Activated B cell treated with CpG ODN at 0.5 μM for 24 hours (primary cell): ENCODE measurements around the gene RABL2A. TPM values are rescaled to one million over a fixed set of nuclear protein-coding genes. Genes with fewer than 3 reads are reported as not detected.
"Not testable (repeated sequence)": the region's sequence is repeated elsewhere in the genome, so short reads cannot be mapped to it uniquely, and the experiment has no call there.

Experiments used
- ATAC-seq: fragments of 200-7000 bp; cut with Tn5 transposase; one replicate; pipeline ENCODE4 v1.10.0; 2021; ENCODE audit warnings: low read depth, mild to moderate bottlenecking, moderate library complexity
- CTCF ChIA-PET: fragments of 350-600 bp; sonication (Branson Sonifier 250); formaldehyde crosslinking; loops from one replicate; lab custom pipeline; 2021; ENCODE audit warnings: antibody characterized with exemption; lab: Charles Lee
- POLR2A ChIA-PET: fragments of 350-600 bp; sonication (Branson Sonifier 250); formaldehyde crosslinking; loops from one replicate; lab custom pipeline; 2021; ENCODE audit warnings: antibody characterized with exemption; lab: Charles Lee
- DNase-seq: peaks from one replicate; pipeline ENCODE4 v3.0.0; 2022
- H3K27ac Mint-ChIP-seq: one replicate; pipeline ENCODE4 v1.8.0; 2020; ENCODE audit warnings: mixed read lengths
- H3K27me3 Mint-ChIP-seq: one replicate; pipeline ENCODE4 v1.8.0; 2021; ENCODE audit warnings: mixed read lengths
- H3K36me3 Mint-ChIP-seq: one replicate; pipeline ENCODE4 v1.8.0; 2021; ENCODE audit warnings: low read depth, mixed read lengths
- H3K4me1 Mint-ChIP-seq: one replicate; pipeline ENCODE4 v1.8.0; 2021; ENCODE audit warnings: mixed read lengths
- H3K4me3 Mint-ChIP-seq: one replicate; pipeline ENCODE4 v1.8.0; 2020; ENCODE audit warnings: mild to moderate bottlenecking, mixed read lengths
- H3K9me3 Mint-ChIP-seq: one replicate; pipeline ENCODE4 v1.8.0; 2020; ENCODE audit warnings: mixed read lengths
- intact Hi-C: fragments of 100-400 bp; cut with micrococcal nuclease; formaldehyde crosslinking; loops from one replicate; pipeline ENCODE4 v1.15.1; 2024
- total RNA-seq: library from RNA; stranded (reverse); gene quantifications from 2 replicates; pipeline ENCODE4 v1.2.3, GENCODE V29; 2022
- TF ChIP-seq, protein P1 (sequence below): fragments of 200-600 bp; IDR thresholded peaks from one replicate; pipeline ENCODE4 v1.8.0; 2022; ENCODE audit warnings: antibody characterized with exemption, mild to moderate bottlenecking

RABL2A gene
- total RNA-seq, 1 donor from 2014 or later: 47.1 TPM

DNA sequence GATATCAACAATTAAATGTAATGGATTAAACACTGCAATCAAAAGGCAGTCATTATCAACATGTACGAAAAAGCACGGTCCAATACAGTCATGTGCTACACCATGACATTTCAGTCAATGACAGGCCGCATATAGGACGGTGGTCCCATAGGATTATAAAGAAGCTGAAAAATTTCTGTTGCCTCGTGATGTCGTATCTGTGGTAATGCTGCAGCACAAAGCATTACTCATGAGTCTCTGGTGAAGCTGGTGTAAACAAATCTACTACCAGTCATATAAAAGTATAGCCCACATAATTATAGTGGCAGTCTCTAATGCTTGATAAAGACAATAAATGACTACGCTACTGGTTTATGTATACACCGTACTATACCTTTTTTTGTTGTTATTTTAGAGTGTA is 58.4 kb downstream of the RABL2A start:
- Mint-ChIP-seq H3K27ac (no peak overlapping the region), H3K36me3 (no peaks in the 10 kb centered on the region), H3K4me3 (no peak overlapping the region), H3K4me1 (peaks cover 4% of the 10 kb centered on the region), H3K9me3 (no peaks in the 10 kb centered on the region), H3K27me3 (no peaks in the 10 kb centered on the region)
- TF ChIP-seq, protein P1, sequence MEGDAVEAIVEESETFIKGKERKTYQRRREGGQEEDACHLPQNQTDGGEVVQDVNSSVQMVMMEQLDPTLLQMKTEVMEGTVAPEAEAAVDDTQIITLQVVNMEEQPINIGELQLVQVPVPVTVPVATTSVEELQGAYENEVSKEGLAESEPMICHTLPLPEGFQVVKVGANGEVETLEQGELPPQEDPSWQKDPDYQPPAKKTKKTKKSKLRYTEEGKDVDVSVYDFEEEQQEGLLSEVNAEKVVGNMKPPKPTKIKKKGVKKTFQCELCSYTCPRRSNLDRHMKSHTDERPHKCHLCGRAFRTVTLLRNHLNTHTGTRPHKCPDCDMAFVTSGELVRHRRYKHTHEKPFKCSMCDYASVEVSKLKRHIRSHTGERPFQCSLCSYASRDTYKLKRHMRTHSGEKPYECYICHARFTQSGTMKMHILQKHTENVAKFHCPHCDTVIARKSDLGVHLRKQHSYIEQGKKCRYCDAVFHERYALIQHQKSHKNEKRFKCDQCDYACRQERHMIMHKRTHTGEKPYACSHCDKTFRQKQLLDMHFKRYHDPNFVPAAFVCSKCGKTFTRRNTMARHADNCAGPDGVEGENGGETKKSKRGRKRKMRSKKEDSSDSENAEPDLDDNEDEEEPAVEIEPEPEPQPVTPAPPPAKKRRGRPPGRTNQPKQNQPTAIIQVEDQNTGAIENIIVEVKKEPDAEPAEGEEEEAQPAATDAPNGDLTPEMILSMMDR: no peak
- ATAC-seq (no peak), DNase-seq (no peak)
- CTCF ChIA-PET: no interaction called here
- POLR2A ChIA-PET: no interaction called here
- intact Hi-C loops: no loop called here

DNA sequence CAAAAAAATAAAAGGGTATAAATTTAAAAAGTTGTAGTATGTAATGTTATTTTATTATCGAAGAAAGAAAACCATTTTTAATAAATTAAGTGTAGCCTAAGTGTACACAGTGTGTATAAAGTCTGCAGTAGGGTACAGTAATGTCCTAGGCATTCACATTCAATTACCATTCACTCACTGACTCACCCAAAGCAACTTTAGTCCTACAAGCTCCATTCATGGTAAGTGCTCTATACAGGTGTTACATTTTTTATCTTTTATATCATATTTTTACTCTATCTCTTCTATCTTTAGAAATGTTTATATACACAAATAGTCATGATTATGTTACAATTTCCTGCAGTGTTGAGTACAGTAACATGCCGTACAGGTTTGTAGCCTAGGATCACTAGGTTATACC is 59.5 kb downstream of the RABL2A start:
- no peak overlapping the region for H3K27ac Mint-ChIP-seq
- ChIA-PET CTCF (no interaction called here), POLR2A (no interaction called here)
- no peak overlapping the region for H3K4me3 Mint-ChIP-seq
- intact Hi-C loops: no loop called here
- DNase-seq: no peak
- peaks cover 2% of the 10 kb centered on the region for H3K9me3 Mint-ChIP-seq
- no peak for ATAC-seq
- no peaks in the 10 kb centered on the region for H3K36me3 Mint-ChIP-seq
- H3K27me3 Mint-ChIP-seq: no peaks in the 10 kb centered on the region
- TF ChIP-seq, protein P1: no peak
- peaks cover 12% of the 10 kb centered on the region for H3K4me1 Mint-ChIP-seq

DNA sequence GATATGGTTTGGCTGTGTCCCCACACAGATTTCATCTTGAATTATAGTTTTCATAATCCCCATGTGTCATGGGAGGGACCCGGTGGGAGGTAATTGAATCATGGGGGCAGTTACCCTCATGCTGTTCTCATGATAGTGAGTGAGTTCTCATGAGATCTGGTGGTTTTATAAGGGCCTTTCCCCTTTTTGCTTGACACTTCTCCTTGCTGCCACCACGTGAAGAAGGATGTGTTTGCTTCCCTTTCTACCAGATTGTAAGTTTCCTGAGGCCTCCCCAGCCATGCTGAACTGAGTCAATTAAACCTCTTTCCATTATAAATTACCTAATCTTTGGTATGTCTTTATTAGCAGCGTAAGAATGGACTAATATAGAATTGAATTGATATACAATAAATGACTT is 63.8 kb downstream of the RABL2A start:
- H3K27me3 Mint-ChIP-seq, ATAC-seq, H3K4me3 Mint-ChIP-seq, DNase-seq, POLR2A ChIA-PET, H3K36me3 Mint-ChIP-seq, H3K9me3 Mint-ChIP-seq: not testable (repeated sequence)
- intact Hi-C loops: loop anchor here (10.0 kb wide), 1 partner anchor 516 kb away; the partner anchor contains the start of gene PSD4
- CTCF ChIA-PET: interaction anchor here (2.4 kb wide), 1 partner anchor 10 kb away, joined by 7 read pairs; no protein-coding TSS in a partner anchor
- Mint-ChIP-seq H3K4me1 (peaks cover 49% of the 10 kb centered on the region), H3K27ac (peak overlapping the region; percentile 65)

Other genes starting within 250 kb of the RABL2A start
- gene ZNG1B, start 189.6 kb upstream of the RABL2A start, total RNA-seq: 48.5 and 53.2 TPM in 2 replicates
- 0.17 and 0.35 TPM in 2 replicates for gene FOXD4L1, start 128.6 kb upstream of the RABL2A start, total RNA-seq
- gene SLC35F5, start 129.4 kb downstream of the RABL2A start, total RNA-seq: 34.3 and 48.3 TPM in 2 replicates